CD4-positive, alpha-beta T cell treated with Interleukin-6 at 100 ng/mL for 8 hours (primary cell): ENCODE data around the gene TARS3.
"Not testable (repeated sequence)": the region's sequence is repeated elsewhere in the genome, so short reads cannot be mapped to it uniquely, and the experiment has no call there.

ENCODE experiments used
- DNase-seq: peaks from one replicate; pipeline ENCODE4 v3.0.0-alpha.2; 2020; ENCODE audit warnings: mixed read lengths, low spot score

The TARS3 gene

DNA sequence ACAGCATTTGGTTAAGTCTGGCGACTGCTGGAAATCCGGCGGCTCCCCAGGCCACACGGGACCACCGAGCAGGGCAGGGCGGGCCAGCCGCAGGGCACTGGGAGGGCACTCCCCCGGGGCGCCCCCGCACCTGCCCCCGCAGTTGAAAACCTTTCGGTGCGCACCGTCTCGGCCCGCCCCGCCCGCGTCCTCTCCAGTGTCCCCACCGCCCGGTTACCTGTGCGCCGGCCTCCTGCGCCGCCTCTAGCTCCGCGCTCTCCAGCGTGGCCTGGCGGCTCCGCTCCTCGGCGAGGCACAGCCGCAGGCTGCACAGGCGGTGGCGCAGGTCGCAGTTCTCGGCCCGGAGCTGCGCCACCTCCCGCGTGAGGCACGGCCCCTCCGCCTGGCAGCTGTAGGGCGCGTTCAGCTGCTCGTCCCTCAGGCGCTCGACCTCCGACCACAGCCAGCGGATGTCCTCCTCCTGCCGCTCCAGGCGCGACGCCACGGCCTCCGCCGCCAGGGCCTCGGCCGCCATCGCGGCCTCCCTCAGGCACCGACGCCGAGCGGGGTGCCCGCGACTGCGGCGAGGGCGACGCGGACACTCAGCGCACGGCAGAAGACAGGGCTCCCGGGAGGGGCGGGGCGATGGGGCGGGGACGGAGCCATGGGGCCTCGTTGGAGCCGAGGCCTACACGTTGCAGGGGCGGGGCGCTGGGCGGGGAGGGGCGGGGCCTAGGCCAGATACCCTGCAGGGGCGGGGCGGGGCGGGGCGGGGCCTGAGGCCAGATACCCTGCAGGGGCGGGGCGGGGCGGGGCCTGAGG lies at the start of gene TARS3:
Gene TARS3, minus strand, starts transcription at position 600 of the 801 bp plus-strand sequence. Its CDS starts 86 bp downstream, at position 514.
- peak; percentile 98 for DNase-seq

DNA sequence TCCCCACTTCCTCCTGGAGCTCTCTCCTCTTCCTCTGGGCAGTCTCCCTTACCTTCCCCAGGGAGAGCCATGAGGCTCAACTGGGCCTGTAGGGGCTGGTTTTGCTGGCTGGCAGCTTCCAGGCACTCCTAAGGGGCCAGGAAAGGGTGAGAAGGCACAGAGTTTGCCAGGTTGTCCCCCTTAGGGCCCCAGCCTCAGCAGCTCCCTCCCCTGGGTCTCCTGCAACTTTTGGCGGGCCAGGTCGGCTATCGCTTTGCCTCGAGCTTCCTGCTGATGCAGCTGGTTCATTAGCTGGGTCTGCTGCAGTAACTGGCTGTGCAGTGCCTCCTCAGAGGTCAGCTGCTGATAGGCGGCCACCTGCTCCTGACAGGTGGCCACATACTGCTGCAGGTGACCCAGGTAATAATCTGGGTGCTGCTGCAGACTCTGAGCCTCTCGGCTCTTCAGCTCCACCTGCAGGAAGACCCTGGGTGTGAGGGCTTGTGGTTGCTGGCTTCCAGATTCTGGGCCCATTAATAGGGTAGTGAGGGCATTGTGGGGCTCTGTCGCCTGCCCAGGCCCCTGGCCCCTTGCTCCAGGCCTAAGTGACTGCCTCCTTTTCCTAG lies 49.3 kb upstream of the TARS3 start:
- no peak for DNase-seq

DNA sequence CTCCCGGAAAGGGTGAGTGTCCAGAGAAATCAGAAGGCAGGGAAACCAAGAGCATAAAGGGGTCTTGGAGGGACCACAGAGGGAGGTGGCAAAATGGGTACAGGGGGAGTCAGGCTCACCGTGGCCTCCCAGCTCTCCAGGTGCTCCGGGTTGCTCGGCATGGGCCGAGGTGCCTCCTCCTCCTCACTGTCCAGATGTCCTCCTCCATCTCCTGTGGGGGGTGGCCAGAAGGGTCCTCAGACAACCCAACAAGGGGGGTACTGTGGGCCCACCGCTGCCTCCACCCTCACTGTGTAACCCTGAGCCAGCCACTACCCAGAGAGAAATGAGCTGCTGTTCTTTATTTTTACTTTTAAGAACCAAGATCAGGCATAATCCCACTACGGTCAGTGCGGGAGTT lies 48.6 kb upstream of the TARS3 start:
- no peak for DNase-seq

DNA sequence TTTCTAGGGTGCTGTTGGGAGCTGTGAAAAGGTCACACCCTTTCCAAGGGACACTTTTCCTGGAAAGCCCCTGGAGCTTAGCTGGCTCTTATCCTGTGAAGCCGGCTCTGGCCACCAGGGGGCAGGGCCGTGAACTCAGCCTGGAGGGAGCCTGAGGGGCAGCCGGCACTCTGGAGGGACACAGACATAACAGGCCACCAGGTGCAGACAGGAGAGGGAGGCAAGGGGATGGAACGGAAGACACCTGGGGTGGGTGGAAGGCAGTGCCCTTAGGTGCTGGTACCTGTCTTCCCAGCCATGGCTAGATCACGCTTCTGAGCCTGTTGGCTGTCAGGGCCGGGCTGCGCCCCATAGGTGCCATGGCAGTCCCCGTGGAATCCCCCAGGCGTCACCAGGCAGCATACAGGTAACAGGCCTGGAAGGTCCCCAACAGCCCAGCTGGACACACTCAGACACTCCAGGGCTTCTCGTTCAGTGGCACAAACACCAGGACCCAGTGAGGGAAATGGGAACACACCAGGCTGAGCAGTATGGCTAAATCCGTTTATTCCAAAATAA lies 42.9 kb upstream of the TARS3 start:
- not testable (repeated sequence) for DNase-seq

DNA sequence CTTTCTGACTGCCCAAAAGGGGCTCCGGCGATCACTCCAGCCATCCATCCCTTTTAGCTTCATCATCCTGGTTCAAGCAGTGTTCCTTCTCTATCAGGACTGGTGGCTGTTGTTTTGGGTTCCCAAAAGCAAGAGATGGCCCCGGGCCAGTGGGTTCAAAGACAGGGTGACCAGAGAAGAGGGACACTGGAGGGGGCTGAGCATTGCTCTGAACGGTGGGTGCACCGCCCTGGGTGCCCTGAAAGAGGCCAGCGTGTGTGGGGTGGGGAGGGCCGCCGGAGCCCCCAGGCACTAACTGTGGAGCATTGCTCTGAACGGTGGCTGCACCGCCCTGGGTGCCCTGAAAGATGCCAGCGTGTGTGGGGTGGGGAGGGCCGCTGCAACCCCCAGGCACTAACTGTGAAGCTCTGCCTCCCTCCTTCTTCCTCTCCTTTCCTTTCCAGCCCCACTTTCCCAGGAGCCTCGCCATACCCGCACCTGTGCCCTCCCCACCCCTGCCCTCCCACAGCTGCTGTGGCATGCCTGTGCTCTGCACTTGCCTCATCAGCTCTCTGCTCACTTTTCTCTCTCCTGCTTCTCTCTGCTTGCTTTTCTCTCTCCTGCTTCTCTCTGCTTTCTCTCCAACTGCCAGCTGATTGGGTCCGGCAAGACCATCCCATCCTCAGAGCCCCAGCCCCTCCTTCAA lies 41.6 kb upstream of the TARS3 start:
- DNase-seq: no peak

DNA sequence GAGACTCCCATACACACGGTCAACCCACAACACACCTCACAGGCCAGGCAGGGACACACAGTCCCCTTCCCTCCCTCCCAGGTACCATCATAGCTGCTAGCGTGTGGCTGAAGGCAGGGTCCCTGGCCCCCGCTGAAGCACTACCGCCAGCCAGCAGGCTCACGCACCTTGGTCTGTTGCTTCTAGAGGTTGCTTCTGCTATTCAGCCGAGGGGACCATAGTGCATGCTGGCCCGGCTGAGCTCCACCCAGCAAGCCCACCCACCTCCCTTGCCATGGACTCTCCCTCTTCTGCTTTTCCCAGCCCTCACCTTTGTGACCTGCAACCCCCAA lies 41.0 kb upstream of the TARS3 start:
- DNase-seq: not testable (repeated sequence)

DNA sequence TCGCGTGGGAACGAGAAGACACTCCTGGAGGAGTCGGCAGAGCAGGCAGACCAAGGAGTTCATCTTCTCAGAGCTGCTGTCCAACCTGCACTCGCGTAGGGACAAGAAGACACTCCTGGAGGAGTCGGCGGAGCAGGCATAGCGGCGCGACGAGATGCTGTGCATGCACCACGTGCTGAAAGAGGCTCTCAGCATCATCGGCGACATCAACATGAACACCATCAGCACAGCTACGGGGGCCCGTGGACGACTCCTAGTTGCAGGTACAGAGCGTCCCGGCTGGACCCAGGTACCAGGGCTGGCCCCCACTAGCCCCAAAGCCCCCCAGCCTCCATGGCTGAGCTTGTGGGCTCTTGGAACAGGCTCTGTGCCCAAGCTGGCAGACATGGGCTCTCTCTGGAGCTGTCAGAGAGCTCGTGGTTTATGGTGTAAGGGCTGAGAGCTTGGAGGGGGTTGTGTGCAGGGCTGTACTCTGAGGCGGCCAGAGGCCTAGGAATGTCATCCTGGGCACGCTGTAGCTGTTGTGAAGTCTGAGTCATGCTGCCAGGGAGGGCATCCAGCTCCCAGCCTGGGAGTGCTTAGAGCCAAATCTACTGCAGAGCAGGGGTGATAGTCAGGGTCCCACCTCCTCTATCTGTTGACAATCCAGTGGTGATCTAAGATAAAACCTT lies 40.5 kb upstream of the TARS3 start:
- DNase-seq: not testable (repeated sequence)

DNA sequence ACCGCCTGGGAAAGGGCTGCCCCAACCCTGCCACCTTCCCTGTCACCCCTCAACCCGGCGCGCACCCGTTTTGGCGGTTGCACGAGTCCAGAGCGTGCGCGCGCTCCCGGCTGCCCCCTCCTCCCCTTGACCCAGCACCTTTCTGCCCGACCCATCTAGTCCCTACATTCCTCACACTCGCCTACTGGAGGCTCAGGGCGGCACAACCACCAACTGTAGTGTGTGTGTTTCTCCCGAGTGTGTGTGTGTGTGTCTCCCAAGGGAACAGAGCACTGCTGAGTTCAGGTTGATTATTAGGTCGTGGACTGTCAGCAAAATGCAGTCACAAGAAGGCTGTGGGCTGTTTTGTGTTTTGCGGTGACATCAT lies 22.4 kb upstream of the TARS3 start:
- DNase-seq: not testable (repeated sequence)

DNA sequence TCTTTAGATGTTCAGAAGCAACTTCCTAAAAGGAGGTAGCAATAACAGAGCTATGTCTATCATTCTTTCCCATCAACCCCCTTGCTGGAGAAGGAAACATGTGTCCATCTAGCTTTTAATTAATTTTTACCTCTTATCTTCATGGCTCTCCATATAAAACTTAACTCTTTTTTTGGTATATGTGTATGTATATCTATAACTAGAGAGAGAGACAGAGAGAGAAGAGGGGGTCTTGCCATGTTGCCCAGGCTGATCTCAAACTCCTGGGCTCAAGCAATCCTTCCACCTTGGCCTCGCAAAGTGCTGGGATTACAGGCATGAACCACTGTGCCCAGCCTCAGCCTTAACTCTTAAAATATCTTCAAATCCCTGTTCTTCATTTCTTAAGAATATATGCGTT lies 10.6 kb upstream of the TARS3 start:
- DNase-seq: not testable (repeated sequence)

DNA sequence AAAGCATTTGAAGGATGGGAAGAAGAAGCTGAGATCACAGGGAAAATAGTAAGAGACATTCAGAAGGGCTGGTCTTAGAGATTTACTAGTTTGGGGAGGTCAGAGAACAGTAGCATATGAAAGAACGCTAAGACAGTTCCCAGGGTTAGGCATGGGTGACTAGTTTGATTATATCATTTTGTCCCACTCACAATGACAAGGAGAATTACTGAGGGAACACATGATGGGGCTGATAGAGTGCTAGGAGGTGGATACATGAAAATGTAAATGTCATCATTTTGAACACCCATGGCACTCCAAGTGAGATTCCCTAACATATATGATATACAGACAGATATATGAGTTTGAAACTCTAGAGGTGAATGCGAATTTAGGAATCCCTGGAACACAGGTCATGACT lies 9.3 kb upstream of the TARS3 start:
- DNase-seq: no peak

DNA sequence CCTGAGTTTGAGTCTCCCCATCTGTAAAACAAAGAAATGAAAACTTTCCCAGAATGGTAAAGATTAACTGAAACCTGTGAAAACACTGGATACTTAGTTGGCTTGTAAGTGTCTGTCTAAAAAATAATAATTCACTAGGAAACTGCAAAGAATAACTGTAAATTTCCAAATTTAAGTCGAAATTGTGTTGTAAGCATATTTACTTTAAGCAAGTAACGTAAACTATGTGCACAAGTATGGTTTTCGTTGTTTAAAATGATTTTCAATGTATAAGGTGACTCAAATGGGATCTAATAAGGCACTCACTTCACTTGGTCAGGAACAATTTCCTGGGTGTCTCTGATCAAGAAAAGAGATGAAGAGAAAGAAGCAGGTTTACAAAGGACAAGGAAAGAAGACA lies 8.5 kb upstream of the TARS3 start:
- DNase-seq: no peak

DNA sequence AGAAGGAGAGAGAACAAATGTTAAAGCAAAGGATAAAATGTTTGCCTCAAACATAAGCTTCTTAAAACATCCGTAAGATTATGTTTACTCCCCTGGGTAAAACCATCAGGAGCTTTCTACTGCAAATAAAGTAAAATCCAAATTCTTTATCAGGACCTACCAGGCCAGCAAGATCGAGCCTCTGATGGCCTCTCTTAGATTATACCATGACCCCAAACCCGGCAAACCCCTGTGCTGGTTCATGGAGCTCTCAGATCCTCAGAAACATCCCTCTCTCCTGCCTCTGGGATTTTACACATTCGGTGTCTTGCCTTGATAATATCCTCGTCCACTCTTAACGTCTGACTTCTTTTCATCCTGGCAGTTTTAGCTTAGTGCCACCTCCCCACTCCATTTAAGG lies 7.5 kb upstream of the TARS3 start:
- DNase-seq: no peak

DNA sequence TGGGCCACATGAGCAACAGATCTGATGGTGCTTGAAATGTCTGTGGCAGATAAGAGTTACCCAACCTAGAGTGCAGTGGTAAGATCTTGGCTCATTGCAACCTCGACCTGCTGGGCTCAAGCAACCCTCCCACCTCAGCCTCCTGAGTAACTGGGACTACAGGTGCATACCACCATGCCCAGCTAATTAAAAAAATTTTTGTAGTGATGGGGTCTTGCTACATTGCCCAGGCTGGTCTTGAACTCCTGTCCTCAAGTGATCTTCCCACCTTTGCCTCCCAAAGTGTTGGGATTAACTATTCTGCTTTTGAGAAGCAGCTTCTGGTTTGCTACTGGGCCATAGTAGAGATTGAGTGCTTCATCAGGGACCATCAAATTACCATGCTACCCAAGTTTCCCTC lies 2.9 kb upstream of the TARS3 start:
- no peak for DNase-seq

DNA sequence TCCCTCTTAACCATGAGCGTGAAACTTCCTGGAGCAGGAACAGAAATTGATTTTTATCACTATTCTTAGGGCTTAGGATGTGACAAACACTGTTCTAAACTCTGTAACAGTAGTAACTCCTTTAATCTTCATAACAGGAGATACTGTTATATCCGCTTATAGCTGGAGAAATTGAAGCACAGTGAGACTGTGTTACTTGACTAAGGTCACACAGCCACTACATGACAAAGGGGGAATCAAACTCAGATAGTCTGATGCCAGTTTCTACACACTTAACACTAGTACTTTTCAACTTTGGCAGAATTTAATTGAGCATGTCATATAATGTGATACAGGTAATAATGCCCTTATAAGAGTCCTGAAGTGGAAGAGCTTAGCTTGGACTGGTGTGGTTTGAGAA lies 800 bp upstream of the TARS3 start:
- DNase-seq: no peak

DNA sequence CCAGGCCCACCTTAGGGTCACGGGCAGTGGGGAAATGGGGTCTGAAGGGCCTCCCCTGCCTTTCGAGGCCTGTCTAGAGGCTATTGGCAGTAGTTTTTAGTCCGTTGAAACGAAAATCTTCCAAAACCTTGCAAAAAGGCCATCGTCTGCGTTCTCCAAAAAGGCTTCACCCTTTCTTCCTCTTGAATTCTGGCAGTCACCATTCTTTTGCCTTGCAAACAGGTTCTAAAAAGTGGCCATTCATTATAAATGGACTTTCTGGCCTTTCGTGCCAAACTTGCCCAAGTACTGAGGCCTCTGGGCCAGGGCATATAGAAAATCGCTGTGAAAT lies 367 bp upstream of the TARS3 start:
- no peak for DNase-seq

DNA sequence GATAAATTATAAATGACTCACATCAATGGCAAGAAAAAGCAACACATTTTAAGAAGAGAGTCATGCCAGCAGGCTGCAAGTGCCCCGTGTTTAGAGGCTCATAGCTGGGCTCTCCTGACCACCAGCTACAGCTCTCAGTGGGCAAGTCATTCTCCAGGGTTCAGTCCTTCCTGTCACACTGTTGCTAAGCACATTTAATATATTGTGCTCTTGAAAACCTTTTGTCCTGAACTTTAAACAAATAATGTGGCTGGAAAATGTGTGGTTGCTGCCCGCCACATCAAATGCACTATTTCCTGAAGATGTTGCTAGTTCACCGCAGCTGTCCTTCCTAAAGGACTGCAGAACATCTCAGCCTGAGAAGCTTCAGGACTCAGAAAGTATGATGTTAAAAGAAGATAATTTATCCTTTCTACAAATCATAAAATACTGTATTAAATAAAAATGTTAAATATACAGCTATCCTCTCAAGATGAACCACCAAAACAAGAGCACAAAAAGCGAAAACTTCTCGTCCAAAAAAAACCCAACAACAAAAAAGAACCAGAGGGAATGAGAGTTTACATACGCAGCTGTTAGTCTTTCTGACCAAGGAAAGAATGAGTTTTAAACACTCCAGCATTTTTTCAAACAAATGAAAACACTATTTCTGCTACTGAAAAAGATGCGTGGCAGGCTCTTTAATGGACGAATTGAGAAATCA lies 951 bp downstream of the TARS3 start:
- DNase-seq: peak; percentile 17

DNA sequence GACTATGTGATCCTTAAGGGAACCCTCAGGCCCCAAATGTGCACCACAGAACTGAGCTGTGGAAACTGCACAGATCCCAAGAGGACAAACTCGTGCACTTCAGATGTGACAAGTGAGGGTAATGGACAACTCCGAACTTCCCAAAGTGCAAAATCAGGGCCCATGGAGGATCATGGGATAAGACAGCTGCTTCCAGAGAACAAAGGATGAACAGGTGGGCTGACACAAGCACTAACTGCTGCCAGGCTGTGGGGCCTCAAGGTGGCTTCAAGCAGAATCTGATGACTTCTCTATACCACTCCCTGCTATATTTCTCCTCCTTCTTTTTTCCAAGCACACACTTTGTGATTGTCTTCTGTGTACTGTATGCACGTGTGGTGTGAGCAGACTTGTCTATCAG lies 5.4 kb downstream of the TARS3 start:
- DNase-seq: no peak

DNA sequence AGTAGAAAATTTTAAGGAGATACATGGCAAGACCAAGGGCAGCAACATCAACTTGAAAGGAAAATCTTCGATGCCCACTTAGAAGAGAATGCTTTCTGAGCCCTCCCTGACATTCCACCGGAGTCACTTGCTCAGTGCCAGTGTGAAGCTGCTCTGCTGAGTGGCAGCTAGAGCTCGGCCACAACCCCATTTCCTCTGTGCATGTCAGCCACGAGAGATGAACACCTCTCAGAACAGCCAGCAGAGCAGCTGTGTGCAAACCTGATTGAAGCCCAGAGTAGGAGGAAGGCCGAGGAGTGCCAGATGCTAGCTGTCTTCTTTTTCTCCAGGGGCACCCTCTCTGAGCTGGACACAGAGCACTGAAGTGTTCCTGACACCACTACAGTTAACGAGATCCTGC lies 12.2 kb downstream of the TARS3 start:
- DNase-seq: no peak

DNA sequence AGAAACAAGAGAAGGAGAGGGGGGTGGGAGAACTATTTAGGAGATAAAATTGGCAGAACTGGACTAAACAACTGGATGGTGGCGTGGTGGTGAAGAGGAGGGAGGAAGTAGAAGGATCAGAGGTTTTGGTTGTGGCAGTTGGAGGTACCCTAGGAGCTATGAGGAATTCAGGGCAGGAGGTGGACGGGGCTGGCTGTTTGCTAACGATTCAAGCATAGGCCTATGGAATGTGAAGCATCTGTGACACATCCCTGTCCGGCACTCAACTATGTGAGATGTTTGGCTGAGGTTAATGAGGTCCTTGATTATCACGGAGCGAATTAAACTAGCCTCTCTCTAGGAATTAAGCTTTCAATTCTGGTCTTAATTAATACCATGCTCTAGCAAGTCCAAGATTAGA lies 13.5 kb downstream of the TARS3 start:
- DNase-seq: no peak

DNA sequence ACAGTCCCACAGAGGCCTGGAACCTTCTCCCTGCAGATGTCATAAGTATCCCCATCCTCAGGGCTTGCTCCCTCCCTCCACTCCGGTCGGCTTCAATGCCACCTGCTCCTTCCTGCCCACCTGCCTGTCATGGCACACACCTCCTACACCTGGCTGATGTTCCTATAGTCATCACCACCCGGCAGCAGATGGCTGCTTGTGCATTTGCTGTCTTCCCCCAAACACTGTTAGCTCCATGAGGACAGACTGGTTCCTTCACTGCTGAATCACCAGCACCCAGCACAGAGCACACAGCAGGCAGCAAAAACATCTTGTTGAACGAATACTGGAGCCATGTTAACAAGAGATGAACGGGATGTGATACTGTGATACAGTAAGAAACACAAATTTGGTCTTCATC lies 14.8 kb downstream of the TARS3 start:
- no peak for DNase-seq

DNA sequence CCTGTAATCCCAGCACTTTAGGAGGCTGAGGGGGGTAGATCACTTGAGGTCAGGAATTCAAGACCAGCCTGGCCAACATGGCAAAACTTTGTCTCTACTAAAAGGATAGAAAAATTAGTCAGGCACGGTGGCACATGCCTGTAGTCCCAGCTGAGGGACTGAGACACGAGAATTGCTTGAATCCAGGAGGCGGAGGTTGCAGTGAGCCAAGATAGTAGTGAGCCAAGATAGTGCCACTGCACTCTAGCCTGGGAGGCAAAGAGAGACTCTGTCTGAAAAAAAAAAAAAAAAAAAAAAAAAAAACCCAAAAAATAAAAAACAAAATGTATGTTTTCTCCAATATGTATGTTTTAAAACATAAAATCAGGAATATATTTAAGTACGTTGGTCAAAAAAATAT lies 16.3 kb downstream of the TARS3 start:
- no peak for DNase-seq

DNA sequence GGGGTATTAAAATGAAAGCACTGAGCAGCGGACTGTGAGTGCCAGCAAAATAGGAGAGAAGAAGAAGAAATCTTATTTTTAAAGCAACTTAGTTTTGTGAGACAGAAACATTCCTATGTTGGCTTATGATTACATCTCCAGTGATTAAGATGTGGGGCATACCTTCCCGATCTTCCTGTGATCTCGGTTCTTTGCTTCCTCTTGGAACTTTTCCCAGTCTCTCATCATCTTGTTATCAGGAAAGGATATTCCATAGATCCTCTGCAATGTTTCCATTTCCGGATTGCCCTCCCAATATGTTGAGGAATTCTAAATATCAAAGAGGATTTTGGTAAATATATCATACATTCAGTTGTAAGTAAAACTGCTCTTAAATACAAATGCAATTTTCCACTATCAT lies 22.2 kb downstream of the TARS3 start:
- DNase-seq: no peak
